OCI-M1 (cell line): ENCODE measurements around the gene APPL2.
"Not testable (repeated sequence)": the region's sequence is repeated elsewhere in the genome, so short reads cannot be mapped to it uniquely, and the experiment has no call there.

Experiments used
- DNase-seq: peaks from one replicate; lab custom pipeline; 2025; lab: John Stamatoyannopoulos, UW

Gene APPL2

GRCh38 chr12:105256431-105256830, 20.5 kb upstream of the APPL2 start:
- DNase-seq = not testable (repeated sequence)

GRCh38 chr12:105256011-105256410, 20.0 kb upstream of the APPL2 start:
- DNase-seq = peak; percentile 40

- DNase-seq = no peak
These were observed 18.0 kb upstream of the APPL2 start for GRCh38 chr12:105253866-105254513.

GRCh38 chr12:105252901-105253300, 16.9 kb upstream of the APPL2 start:
- DNase-seq = no peak

GRCh38 chr12:105245776-105246427, 9.9 kb upstream of the APPL2 start:
- DNase-seq = not testable (repeated sequence)

- no peak for DNase-seq
These were observed 9.3 kb upstream of the APPL2 start for GRCh38 chr12:105245291-105245690.

- peak; percentile 51 for DNase-seq
These were observed 4.3 kb upstream of the APPL2 start for GRCh38 chr12:105240228-105240627.

GRCh38 chr12:105239304-105239703, 3.3 kb upstream of the APPL2 start:
- DNase-seq = peak; percentile 11

GRCh38 chr12:105237666-105238065, 1.7 kb upstream of the APPL2 start:
- DNase-seq = no peak

GRCh38 chr12:105235281-105235731, 668 bp downstream of the APPL2 start:
- peak; percentile 62 for DNase-seq

- DNase-seq = no peak
These were observed 1.8 kb downstream of the APPL2 start for GRCh38 chr12:105234197-105234596.

- no peak for DNase-seq
These were observed 2.7 kb downstream of the APPL2 start for GRCh38 chr12:105233041-105233905.

GRCh38 chr12:105231396-105231795, 4.6 kb downstream of the APPL2 start:
- DNase-seq = no peak

- no peak for DNase-seq
These were observed 6.6 kb downstream of the APPL2 start for GRCh38 chr12:105229371-105229770.

- DNase-seq = no peak
These were observed 7.0 kb downstream of the APPL2 start for GRCh38 chr12:105228966-105229365.

- no peak for DNase-seq
These were observed 7.5 kb downstream of the APPL2 start for GRCh38 chr12:105228494-105228893.

GRCh38 chr12:105227879-105228278, 8.1 kb downstream of the APPL2 start:
- no peak for DNase-seq

- peak; percentile 30 for DNase-seq
These were observed 9.8 kb downstream of the APPL2 start for GRCh38 chr12:105226219-105226618.

GRCh38 chr12:105225505-105226015, 10.4 kb downstream of the APPL2 start:
- DNase-seq = peak; percentile 45

GRCh38 chr12:105224399-105224798, 11.6 kb downstream of the APPL2 start:
- no peak for DNase-seq

GRCh38 chr12:105223884-105224283, 12.1 kb downstream of the APPL2 start:
- no peak for DNase-seq

GRCh38 chr12:105223352-105223845, 12.6 kb downstream of the APPL2 start:
- no peak for DNase-seq
